GM23338 (cell line): ENCODE data around the gene KPNA4. TPM values are rescaled to one million over a fixed set of nuclear protein-coding genes. Genes with fewer than 3 reads are reported as not detected.

ENCODE experiments used
- ATAC-seq: fragments of 200-7000 bp; cut with Tn5 transposase; 3 replicates; pipeline ENCODE4 v1.9.1; 2020
- DNase-seq: peaks from one replicate; pipeline ENCODE4 v3.0.0-alpha.2; 2015; ENCODE audit warnings: low spot score
- H2AFZ ChIP-seq: fragments of 200-600 bp; sonication (generic); 2 replicates; pipeline ENCODE4 v1.8.0; 2016; ENCODE audit warnings: antibody characterized with exemption, mild to moderate bottlenecking, moderate library complexity
- H3F3A ChIP-seq: fragments of 200-600 bp; sonication (generic); replicated peaks from 2 replicates; pipeline ENCODE4 v1.8.0; 2017; ENCODE audit warnings: antibody characterized with exemption, mixed run types, low read depth
- H3K27ac ChIP-seq: fragments of 200-600 bp; sonication (generic); 2 replicates; pipeline ENCODE4 v1.6.1; 2016; ENCODE audit warnings: low read depth
- H3K27me3 ChIP-seq: fragments of 200-600 bp; sonication (generic); 2 replicates; pipeline ENCODE4 v1.8.0; 2016; ENCODE audit warnings: mild to moderate bottlenecking, mixed run types, moderate library complexity; ENCODE audit not compliant: insufficient read depth
- H3K36me3 ChIP-seq: fragments of 200-600 bp; sonication (generic); 2 replicates; pipeline ENCODE4 v1.8.0; 2016; ENCODE audit warnings: mild to moderate bottlenecking; ENCODE audit not compliant: insufficient read depth
- H3K4me1 ChIP-seq: fragments of 200-600 bp; sonication (generic); 2 replicates; pipeline ENCODE4 v1.8.0; 2016; ENCODE audit warnings: mild to moderate bottlenecking, moderate library complexity; ENCODE audit not compliant: insufficient read depth
- H3K4me2 ChIP-seq: fragments of 200-600 bp; sonication (generic); 2 replicates; pipeline ENCODE4 v1.7.1; 2017; ENCODE audit warnings: mixed run types
- H3K4me3 ChIP-seq: fragments of 200-600 bp; sonication (generic); 2 replicates; pipeline ENCODE4 v1.6.1; 2016; ENCODE audit warnings: mixed run types
- H3K79me2 ChIP-seq: fragments of 200-600 bp; sonication (generic); replicated peaks from 2 replicates; pipeline ENCODE4 v1.8.0; 2017; ENCODE audit warnings: mild to moderate bottlenecking; ENCODE audit not compliant: insufficient read depth
- H3K9me2 ChIP-seq: fragments of 200-600 bp; sonication (generic); 2 replicates; pipeline ENCODE4 v1.8.0; 2017; ENCODE audit not compliant: insufficient read depth
- H4K20me1 ChIP-seq: fragments of 200-600 bp; sonication (generic); replicated peaks from 2 replicates; pipeline ENCODE4 v1.8.0; 2017; ENCODE audit warnings: mild to moderate bottlenecking; ENCODE audit not compliant: insufficient read depth
- H3K27ac Mint-ChIP-seq: 2 replicates; pipeline ENCODE4 v1.8.0; 2020; ENCODE audit warnings: inconsistent platforms, mild to moderate bottlenecking, moderate library complexity, mixed read lengths
- H3K27me3 Mint-ChIP-seq: 3 replicates; pipeline ENCODE4 v1.8.0; 2022; ENCODE audit warnings: low read depth, mild to moderate bottlenecking, moderate library complexity, mixed read lengths, inconsistent platforms; ENCODE audit not compliant: insufficient read depth, poor library complexity
- H3K36me3 Mint-ChIP-seq: 3 replicates; pipeline ENCODE4 v1.8.0; 2021; ENCODE audit warnings: low read depth, mild to moderate bottlenecking, inconsistent platforms, moderate library complexity, mixed read lengths
- H3K4me1 Mint-ChIP-seq: 3 replicates; pipeline ENCODE4 v1.8.0; 2020; ENCODE audit warnings: mild to moderate bottlenecking, inconsistent platforms, mixed read lengths
- H3K4me3 Mint-ChIP-seq: 3 replicates; pipeline ENCODE4 v1.8.0; 2021; ENCODE audit warnings: moderate library complexity, mild to moderate bottlenecking, inconsistent platforms, mixed read lengths
- H3K9me3 Mint-ChIP-seq: 3 replicates; pipeline ENCODE4 v1.8.0; 2020; ENCODE audit warnings: moderate library complexity, mild to moderate bottlenecking, inconsistent platforms, mixed read lengths
- CREB1 ChIP-seq: fragments of 250-450 bp; sonication (Bioruptor Pico); IDR thresholded peaks from 2 replicates; pipeline ENCODE4 v1.5.0; 2020; ENCODE audit warnings: low read depth, mild to moderate bottlenecking, moderate library complexity
- EZH2 ChIP-seq: fragments of 200-600 bp; sonication (generic); IDR thresholded peaks from one replicate; pipeline ENCODE4 v1.8.0; 2017; ENCODE audit warnings: antibody characterized with exemption, mild to moderate bottlenecking, low read depth; ENCODE audit not compliant: unreplicated experiment
- EZH2phosphoT487 ChIP-seq: fragments of 200-600 bp; sonication (generic); IDR thresholded peaks from one replicate; pipeline ENCODE4 v1.8.1; 2018; ENCODE audit warnings: antibody characterized with exemption; ENCODE audit not compliant: unreplicated experiment
- STAT1 ChIP-seq: IDR thresholded peaks from one replicate; pipeline ENCODE4 v1.6.1; 2016; ENCODE audit warnings: antibody characterized with exemption; ENCODE audit not compliant: unreplicated experiment
- ZNF114 ChIP-seq: fragments of 250-450 bp; sonication (Bioruptor Pico); IDR thresholded peaks from 2 replicates; pipeline ENCODE4 v1.5.0; 2020; ENCODE audit warnings: mild to moderate bottlenecking, moderate library complexity
- ZNF331 ChIP-seq: fragments of 250-450 bp; sonication (Bioruptor Pico); IDR thresholded peaks from 2 replicates; pipeline ENCODE4 v1.5.0; 2020; ENCODE audit warnings: low read depth, mild to moderate bottlenecking, moderate library complexity
- polyA plus RNA-seq: library from polyadenylated mRNA; unstranded; fragments of >200 nt; fragmentation: Nextera tagmentation; extraction: Ambion mirVana; gene quantifications from 2 replicates; pipeline ENCODE4 v1.2.1, GENCODE V29; 2016
- total RNA-seq: library from RNA; depleted of rRNA; stranded (reverse); fragments of >200 nt; shearing (Covaris generic); gene quantifications from 2 replicates; pipeline ENCODE4 v1.2.3, GENCODE V29; 2014
- TF ChIP-seq, protein P1 (sequence below): fragments of 250-450 bp; sonication (Bioruptor Pico); IDR thresholded peaks from 2 replicates; pipeline ENCODE4 v1.5.0; 2020; ENCODE audit warnings: mild to moderate bottlenecking, moderate library complexity
- TF ChIP-seq, protein P2 (sequence below): IDR thresholded peaks from 2 replicates; pipeline ENCODE4 v1.6.1; 2016; ENCODE audit warnings: antibody characterized with exemption
- TF ChIP-seq, protein P3 (sequence below): IDR thresholded peaks from one replicate; pipeline ENCODE4 v1.6.1; 2018; ENCODE audit warnings: antibody characterized with exemption; ENCODE audit not compliant: unreplicated experiment
- TF ChIP-seq, protein P4 (sequence below), 2 experiments: fragments of 200-600 bp in 1 of 2; sonication (generic) in 1 of 2; conservative IDR thresholded peaks; 2 replicates each; pipeline versions ENCODE4 v1.5.1 to v1.6.1; 2016 to 2017; ENCODE audit warnings: antibody characterized with exemption in 2 of 2, low read depth in 2 of 2, mild to moderate bottlenecking in 2 of 2, moderate library complexity in 1 of 2

Gene KPNA4
- total and polyA plus RNA-seq, 2 experiments from 2014 or later = 17.8 to 36.2 TPM

DNA sequence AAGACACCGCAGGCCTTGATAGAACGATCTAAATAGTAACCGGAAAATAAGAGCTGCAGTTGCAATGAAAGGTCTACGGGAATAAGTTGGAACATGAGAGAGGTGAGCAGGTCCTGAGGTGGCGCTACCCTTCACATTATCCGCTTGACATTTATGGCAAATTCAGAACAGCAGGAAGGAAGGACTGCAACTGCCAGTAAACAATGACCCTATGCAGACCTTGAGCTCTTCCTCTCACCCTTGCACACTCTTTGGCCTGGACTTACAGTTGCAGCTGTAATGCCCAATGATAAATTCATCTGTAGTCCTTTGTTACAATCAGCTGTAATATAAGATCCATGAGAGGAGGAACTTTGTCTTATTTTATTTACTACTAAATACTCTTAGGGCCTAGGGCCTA, 83.5 kb downstream of the KPNA4 start (continued):
- TF ChIP-seq, protein P1, sequence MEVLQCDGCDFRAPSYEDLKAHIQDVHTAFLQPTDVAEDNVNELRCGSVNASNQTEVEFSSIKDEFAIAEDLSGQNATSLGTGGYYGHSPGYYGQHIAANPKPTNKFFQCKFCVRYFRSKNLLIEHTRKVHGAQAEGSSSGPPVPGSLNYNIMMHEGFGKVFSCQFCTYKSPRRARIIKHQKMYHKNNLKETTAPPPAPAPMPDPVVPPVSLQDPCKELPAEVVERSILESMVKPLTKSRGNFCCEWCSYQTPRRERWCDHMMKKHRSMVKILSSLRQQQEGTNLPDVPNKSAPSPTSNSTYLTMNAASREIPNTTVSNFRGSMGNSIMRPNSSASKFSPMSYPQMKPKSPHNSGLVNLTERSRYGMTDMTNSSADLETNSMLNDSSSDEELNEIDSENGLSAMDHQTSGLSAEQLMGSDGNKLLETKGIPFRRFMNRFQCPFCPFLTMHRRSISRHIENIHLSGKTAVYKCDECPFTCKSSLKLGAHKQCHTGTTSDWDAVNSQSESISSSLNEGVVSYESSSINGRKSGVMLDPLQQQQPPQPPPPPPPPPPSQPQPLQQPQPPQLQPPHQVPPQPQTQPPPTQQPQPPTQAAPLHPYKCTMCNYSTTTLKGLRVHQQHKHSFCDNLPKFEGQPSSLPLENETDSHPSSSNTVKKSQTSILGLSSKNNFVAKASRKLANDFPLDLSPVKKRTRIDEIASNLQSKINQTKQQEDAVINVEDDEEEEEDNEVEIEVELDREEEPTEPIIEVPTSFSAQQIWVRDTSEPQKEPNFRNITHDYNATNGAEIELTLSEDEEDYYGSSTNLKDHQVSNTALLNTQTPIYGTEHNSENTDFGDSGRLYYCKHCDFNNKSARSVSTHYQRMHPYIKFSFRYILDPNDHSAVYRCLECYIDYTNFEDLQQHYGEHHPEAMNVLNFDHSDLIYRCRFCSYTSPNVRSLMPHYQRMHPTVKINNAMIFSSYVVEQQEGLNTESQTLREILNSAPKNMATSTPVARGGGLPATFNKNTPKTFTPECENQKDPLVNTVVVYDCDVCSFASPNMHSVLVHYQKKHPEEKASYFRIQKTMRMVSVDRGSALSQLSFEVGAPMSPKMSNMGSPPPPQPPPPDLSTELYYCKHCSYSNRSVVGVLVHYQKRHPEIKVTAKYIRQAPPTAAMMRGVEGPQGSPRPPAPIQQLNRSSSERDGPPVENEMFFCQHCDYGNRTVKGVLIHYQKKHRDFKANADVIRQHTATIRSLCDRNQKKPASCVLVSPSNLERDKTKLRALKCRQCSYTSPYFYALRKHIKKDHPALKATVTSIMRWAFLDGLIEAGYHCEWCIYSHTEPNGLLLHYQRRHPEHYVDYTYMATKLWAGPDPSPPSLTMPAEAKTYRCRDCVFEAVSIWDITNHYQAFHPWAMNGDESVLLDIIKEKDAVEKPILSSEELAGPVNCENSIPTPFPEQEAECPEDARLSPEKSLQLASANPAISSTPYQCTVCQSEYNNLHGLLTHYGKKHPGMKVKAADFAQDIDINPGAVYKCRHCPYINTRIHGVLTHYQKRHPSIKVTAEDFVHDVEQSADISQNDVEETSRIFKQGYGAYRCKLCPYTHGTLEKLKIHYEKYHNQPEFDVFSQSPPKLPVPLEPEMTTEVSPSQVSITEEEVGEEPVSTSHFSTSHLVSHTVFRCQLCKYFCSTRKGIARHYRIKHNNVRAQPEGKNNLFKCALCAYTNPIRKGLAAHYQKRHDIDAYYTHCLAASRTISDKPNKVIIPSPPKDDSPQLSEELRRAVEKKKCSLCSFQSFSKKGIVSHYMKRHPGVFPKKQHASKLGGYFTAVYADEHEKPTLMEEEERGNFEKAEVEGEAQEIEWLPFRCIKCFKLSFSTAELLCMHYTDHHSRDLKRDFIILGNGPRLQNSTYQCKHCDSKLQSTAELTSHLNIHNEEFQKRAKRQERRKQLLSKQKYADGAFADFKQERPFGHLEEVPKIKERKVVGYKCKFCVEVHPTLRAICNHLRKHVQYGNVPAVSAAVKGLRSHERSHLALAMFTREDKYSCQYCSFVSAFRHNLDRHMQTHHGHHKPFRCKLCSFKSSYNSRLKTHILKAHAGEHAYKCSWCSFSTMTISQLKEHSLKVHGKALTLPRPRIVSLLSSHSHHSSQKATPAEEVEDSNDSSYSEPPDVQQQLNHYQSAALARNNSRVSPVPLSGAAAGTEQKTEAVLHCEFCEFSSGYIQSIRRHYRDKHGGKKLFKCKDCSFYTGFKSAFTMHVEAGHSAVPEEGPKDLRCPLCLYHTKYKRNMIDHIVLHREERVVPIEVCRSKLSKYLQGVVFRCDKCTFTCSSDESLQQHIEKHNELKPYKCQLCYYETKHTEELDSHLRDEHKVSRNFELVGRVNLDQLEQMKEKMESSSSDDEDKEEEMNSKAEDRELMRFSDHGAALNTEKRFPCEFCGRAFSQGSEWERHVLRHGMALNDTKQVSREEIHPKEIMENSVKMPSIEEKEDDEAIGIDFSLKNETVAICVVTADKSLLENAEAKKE (CRISPR knock-in tag) = no peak
- TF ChIP-seq ZNF114 (CRISPR knock-in tag) (no peak), EZH2 (no peak), ZNF331 (no peak), CREB1 (CRISPR knock-in tag) (no peak)

DNA sequence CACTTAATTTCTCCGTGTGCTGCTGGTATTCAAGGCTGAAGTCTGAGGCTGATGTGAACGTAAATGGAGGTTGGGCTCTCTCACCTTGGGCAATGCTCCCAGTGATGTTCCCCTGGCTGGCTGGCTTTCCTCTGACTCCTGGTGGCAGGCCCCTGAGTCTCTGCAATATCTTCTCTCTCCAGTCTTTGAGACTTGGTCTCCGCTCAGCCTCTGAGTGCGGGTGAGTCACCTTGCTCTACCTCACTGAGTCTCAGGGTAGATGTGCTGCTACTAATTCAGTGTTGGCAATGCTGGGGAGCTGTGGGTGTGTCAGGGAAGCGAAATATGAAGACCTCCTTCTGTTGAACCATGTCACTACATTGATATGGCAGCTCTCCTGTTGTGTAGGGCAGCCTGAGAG, 84.4 kb downstream of the KPNA4 start:
- ATAC-seq = no peak
- Histone ChIP-seq H3K36me3 (no peaks in the 10 kb centered on the region), H3K4me3 (no peak overlapping the region), H3K4me1 (no peaks in the 10 kb centered on the region), H3K4me2 (no peak overlapping the region), H3K27ac (no peak overlapping the region), H3K9me2 (no peaks in the 10 kb centered on the region), H3K79me2 (no peaks in the 10 kb centered on the region), H4K20me1 (no peaks in the 10 kb centered on the region), H3F3A (no peaks in the 10 kb centered on the region), H2AFZ (no peak overlapping the region), H3K27me3 (no peaks in the 10 kb centered on the region)
- H3K36me3 Mint-ChIP-seq = no peaks in the 10 kb centered on the region
- TF ChIP-seq, protein P2, sequence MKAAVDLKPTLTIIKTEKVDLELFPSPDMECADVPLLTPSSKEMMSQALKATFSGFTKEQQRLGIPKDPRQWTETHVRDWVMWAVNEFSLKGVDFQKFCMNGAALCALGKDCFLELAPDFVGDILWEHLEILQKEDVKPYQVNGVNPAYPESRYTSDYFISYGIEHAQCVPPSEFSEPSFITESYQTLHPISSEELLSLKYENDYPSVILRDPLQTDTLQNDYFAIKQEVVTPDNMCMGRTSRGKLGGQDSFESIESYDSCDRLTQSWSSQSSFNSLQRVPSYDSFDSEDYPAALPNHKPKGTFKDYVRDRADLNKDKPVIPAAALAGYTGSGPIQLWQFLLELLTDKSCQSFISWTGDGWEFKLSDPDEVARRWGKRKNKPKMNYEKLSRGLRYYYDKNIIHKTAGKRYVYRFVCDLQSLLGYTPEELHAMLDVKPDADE = no peak
- TF ChIP-seq, protein P3, sequence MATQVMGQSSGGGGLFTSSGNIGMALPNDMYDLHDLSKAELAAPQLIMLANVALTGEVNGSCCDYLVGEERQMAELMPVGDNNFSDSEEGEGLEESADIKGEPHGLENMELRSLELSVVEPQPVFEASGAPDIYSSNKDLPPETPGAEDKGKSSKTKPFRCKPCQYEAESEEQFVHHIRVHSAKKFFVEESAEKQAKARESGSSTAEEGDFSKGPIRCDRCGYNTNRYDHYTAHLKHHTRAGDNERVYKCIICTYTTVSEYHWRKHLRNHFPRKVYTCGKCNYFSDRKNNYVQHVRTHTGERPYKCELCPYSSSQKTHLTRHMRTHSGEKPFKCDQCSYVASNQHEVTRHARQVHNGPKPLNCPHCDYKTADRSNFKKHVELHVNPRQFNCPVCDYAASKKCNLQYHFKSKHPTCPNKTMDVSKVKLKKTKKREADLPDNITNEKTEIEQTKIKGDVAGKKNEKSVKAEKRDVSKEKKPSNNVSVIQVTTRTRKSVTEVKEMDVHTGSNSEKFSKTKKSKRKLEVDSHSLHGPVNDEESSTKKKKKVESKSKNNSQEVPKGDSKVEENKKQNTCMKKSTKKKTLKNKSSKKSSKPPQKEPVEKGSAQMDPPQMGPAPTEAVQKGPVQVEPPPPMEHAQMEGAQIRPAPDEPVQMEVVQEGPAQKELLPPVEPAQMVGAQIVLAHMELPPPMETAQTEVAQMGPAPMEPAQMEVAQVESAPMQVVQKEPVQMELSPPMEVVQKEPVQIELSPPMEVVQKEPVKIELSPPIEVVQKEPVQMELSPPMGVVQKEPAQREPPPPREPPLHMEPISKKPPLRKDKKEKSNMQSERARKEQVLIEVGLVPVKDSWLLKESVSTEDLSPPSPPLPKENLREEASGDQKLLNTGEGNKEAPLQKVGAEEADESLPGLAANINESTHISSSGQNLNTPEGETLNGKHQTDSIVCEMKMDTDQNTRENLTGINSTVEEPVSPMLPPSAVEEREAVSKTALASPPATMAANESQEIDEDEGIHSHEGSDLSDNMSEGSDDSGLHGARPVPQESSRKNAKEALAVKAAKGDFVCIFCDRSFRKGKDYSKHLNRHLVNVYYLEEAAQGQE = no peak
- TF ChIP-seq STAT1 (no peak), EZH2phosphoT487 (no peak), EZH2 (no peak), ZNF331 (no peak), ZNF114 (CRISPR knock-in tag) (no peak)
- TF ChIP-seq, protein P4, sequence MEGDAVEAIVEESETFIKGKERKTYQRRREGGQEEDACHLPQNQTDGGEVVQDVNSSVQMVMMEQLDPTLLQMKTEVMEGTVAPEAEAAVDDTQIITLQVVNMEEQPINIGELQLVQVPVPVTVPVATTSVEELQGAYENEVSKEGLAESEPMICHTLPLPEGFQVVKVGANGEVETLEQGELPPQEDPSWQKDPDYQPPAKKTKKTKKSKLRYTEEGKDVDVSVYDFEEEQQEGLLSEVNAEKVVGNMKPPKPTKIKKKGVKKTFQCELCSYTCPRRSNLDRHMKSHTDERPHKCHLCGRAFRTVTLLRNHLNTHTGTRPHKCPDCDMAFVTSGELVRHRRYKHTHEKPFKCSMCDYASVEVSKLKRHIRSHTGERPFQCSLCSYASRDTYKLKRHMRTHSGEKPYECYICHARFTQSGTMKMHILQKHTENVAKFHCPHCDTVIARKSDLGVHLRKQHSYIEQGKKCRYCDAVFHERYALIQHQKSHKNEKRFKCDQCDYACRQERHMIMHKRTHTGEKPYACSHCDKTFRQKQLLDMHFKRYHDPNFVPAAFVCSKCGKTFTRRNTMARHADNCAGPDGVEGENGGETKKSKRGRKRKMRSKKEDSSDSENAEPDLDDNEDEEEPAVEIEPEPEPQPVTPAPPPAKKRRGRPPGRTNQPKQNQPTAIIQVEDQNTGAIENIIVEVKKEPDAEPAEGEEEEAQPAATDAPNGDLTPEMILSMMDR (conservative IDR thresholded peaks at IDR 0.05; ENCODE audit: low read depth in 2 of 2) = no peak
- H3K27ac Mint-ChIP-seq = no peak overlapping the region
- peaks cover 4% of the 10 kb centered on the region for H3K27me3 Mint-ChIP-seq
- no peak for DNase-seq
- H3K4me3 Mint-ChIP-seq = no peak overlapping the region
- H3K4me1 Mint-ChIP-seq = peaks cover 3% of the 10 kb centered on the region; the same call in 1 of the 3 replicates
- no peaks in the 10 kb centered on the region for H3K9me3 Mint-ChIP-seq
